GM19035 (cell line): ENCODE results near the gene NCOR2.
"Not testable (repeated sequence)": the region's sequence is repeated elsewhere in the genome, so short reads cannot be mapped to it uniquely, and the experiment has no call there.

ENCODE experiments used
- ATAC-seq: cut with Tn5 transposase; IDR thresholded peaks from one replicate; pipeline ENCODE4 v1.9.1; 2021; ENCODE audit not compliant: unreplicated experiment

Gene NCOR2

GRCh38 chr12:124601706-124602105, 34.3 kb upstream of the NCOR2 start:
- no peak for ATAC-seq

GRCh38 chr12:124599074-124599999, 31.9 kb upstream of the NCOR2 start:
- no peak for ATAC-seq

- ATAC-seq = no peak
These were observed 29.6 kb upstream of the NCOR2 start for GRCh38 chr12:124597041-124597440.

- no peak for ATAC-seq
These were observed 28.0 kb upstream of the NCOR2 start for GRCh38 chr12:124595444-124595843.

GRCh38 chr12:124594851-124595250, 27.4 kb upstream of the NCOR2 start:
- ATAC-seq = no peak

GRCh38 chr12:124593851-124594401, 26.5 kb upstream of the NCOR2 start:
- ATAC-seq = no peak

GRCh38 chr12:124593176-124593575, 25.8 kb upstream of the NCOR2 start:
- no peak for ATAC-seq

- no peak for ATAC-seq
These were observed 25.2 kb upstream of the NCOR2 start for GRCh38 chr12:124592481-124593160.

- no peak for ATAC-seq
These were observed 24.6 kb upstream of the NCOR2 start for GRCh38 chr12:124592050-124592449.

GRCh38 chr12:124590447-124590846, 23.0 kb upstream of the NCOR2 start:
- no peak for ATAC-seq

GRCh38 chr12:124588751-124589267, 21.4 kb upstream of the NCOR2 start:
- ATAC-seq = no peak

- no peak for ATAC-seq
These were observed 20.7 kb upstream of the NCOR2 start for GRCh38 chr12:124588018-124588634.

- no peak for ATAC-seq
These were observed 19.3 kb upstream of the NCOR2 start for GRCh38 chr12:124586756-124587155.

GRCh38 chr12:124584494-124584893, 17.1 kb upstream of the NCOR2 start:
- ATAC-seq = not testable (repeated sequence)

GRCh38 chr12:124583854-124584253, 16.4 kb upstream of the NCOR2 start:
- ATAC-seq = no peak

GRCh38 chr12:124582108-124582424, 14.7 kb upstream of the NCOR2 start:
- no peak for ATAC-seq

- no peak for ATAC-seq
These were observed 14.1 kb upstream of the NCOR2 start for GRCh38 chr12:124581307-124582107.

- no peak for ATAC-seq
These were observed 12.6 kb upstream of the NCOR2 start for GRCh38 chr12:124579921-124580517.

GRCh38 chr12:124578854-124579253, 11.4 kb upstream of the NCOR2 start:
- ATAC-seq = no peak

- no peak for ATAC-seq
These were observed 11.0 kb upstream of the NCOR2 start for GRCh38 chr12:124578445-124578844.
